Osteoblast (primary cell): ENCODE data around the gene CTXN3. TPM values are rescaled to one million over a fixed set of nuclear protein-coding genes. Genes with fewer than 3 reads are reported as not detected.

Experiments used
- DNase-seq: peaks from one replicate; pipeline ENCODE4 v3.0.0; 2011; ENCODE audit warnings: low spot score, mixed read lengths; ENCODE audit not compliant: insufficient read length; ENCODE audit errors: missing footprints
- H2AFZ ChIP-seq: 2 replicates; pipeline ENCODE4 v1.6.0; 2011; ENCODE audit warnings: mild to moderate bottlenecking, low read length
- H3K27ac ChIP-seq: 2 replicates; pipeline ENCODE4 v1.5.1; 2011; ENCODE audit warnings: mild to moderate bottlenecking, low read depth, low read length, moderate library complexity
- H3K27me3 ChIP-seq: 2 replicates; pipeline ENCODE4 v1.6.0; 2012; ENCODE audit warnings: mild to moderate bottlenecking, control low read depth, inconsistent platforms, low read length, moderate library complexity; ENCODE audit not compliant: insufficient read depth
- H3K36me3 ChIP-seq: 2 replicates; pipeline ENCODE4 v1.5.1; 2011; ENCODE audit warnings: mild to moderate bottlenecking, low read length, control low read depth, moderate library complexity; ENCODE audit not compliant: insufficient read depth
- H3K4me1 ChIP-seq: 2 replicates; pipeline ENCODE4 v1.5.1; 2011; ENCODE audit warnings: mild to moderate bottlenecking, low read length, control low read depth, moderate library complexity; ENCODE audit not compliant: insufficient read depth
- H3K4me2 ChIP-seq: 2 replicates; pipeline ENCODE4 v1.6.0; 2011; ENCODE audit warnings: mild to moderate bottlenecking, low read length; ENCODE audit not compliant: insufficient read depth
- H3K4me3 ChIP-seq: fragments of 200-600 bp; sonication (generic); 3 replicates; pipeline ENCODE4 v1.5.1; 2012; ENCODE audit warnings: mild to moderate bottlenecking, low read length, inconsistent platforms; ENCODE audit not compliant: insufficient read depth
- H3K79me2 ChIP-seq: 2 replicates; pipeline ENCODE4 v1.6.0; 2012; ENCODE audit warnings: mild to moderate bottlenecking, low read length, control low read depth, inconsistent platforms; ENCODE audit not compliant: insufficient read depth
- H3K9me3 ChIP-seq: 2 replicates; pipeline ENCODE4 v1.5.1; 2011; ENCODE audit warnings: low read depth, low read length, control low read depth
- H4K20me1 ChIP-seq: 2 replicates; pipeline ENCODE4 v1.6.0; 2012; ENCODE audit warnings: mild to moderate bottlenecking, low read length, control low read depth; ENCODE audit not compliant: insufficient read depth
- CTCF ChIP-seq: IDR thresholded peaks from 2 replicates; pipeline ENCODE4 v1.5.1; 2011; ENCODE audit warnings: mild to moderate bottlenecking, low read depth, low read length, moderate library complexity; ENCODE audit errors: extremely low read depth
- total RNA-seq: library from RNA; depleted of rRNA; stranded (reverse); fragments of >200 nt; gene quantifications from 2 replicates; pipeline ENCODE4 v1.2.3, GENCODE V29; 2012

Gene CTXN3
- total RNA-seq, 1 donor = not detected

GRCh38 chr5:127660047-127660733 lies 11.3 kb downstream of the CTXN3 start:
- no peak for DNase-seq
- Histone ChIP-seq H3K4me1 (no peaks in the 10 kb centered on the region), H3K36me3 (no peaks in the 10 kb centered on the region), H3K4me2 (no peak overlapping the region), H3K27ac (no peak overlapping the region), H3K79me2 (no peaks in the 10 kb centered on the region), H3K4me3 (no peak overlapping the region), H3K9me3 (no peaks in the 10 kb centered on the region), H4K20me1 (no peaks in the 10 kb centered on the region), H3K27me3 (no peaks in the 10 kb centered on the region), H2AFZ (no peak overlapping the region)
- TF ChIP-seq CTCF = no peak

GRCh38 chr5:127664093-127664492 lies 15.2 kb downstream of the CTXN3 start:
- Histone ChIP-seq H3K4me3 (no peak overlapping the region), H3K27ac (no peak overlapping the region), H3K4me2 (no peak overlapping the region), H2AFZ (no peak overlapping the region), H4K20me1 (no peaks in the 10 kb centered on the region), H3K27me3 (no peaks in the 10 kb centered on the region), H3K79me2 (no peaks in the 10 kb centered on the region), H3K9me3 (no peaks in the 10 kb centered on the region), H3K4me1 (no peaks in the 10 kb centered on the region), H3K36me3 (no peaks in the 10 kb centered on the region)
- DNase-seq = no peak
- no peak for TF ChIP-seq CTCF

- Histone ChIP-seq H3K4me2 (no peak overlapping the region), H3K27ac (no peak overlapping the region), H3K9me3 (no peaks in the 10 kb centered on the region), H3K27me3 (no peaks in the 10 kb centered on the region), H2AFZ (no peak overlapping the region), H4K20me1 (no peaks in the 10 kb centered on the region), H3K79me2 (no peaks in the 10 kb centered on the region), H3K4me3 (no peak overlapping the region), H3K4me1 (no peaks in the 10 kb centered on the region), H3K36me3 (no peaks in the 10 kb centered on the region)
- no peak for TF ChIP-seq CTCF
- DNase-seq = no peak
These were observed 16.8 kb downstream of the CTXN3 start for GRCh38 chr5:127665641-127666040.

GRCh38 chr5:127666043-127666716 lies 17.3 kb downstream of the CTXN3 start:
- no peak overlapping the region for H3K4me3 ChIP-seq
- no peaks in the 10 kb centered on the region for H4K20me1 ChIP-seq
- no peaks in the 10 kb centered on the region for H3K9me3 ChIP-seq
- H3K36me3 ChIP-seq = no peaks in the 10 kb centered on the region
- H3K79me2 ChIP-seq = no peaks in the 10 kb centered on the region
- no peak overlapping the region for H3K27ac ChIP-seq
- H3K27me3 ChIP-seq = no peaks in the 10 kb centered on the region
- no peak for TF ChIP-seq CTCF
- H2AFZ ChIP-seq = no peak overlapping the region
- no peak overlapping the region for H3K4me2 ChIP-seq
- no peaks in the 10 kb centered on the region for H3K4me1 ChIP-seq
- DNase-seq = no peak
